HL-60 (cell line): ENCODE data around the gene ACTR5.

ENCODE experiments used
- DNase-seq, 2 experiments: peaks; one replicate each; pipeline ENCODE4 v3.0.0-alpha.2; 2010 to 2020; ENCODE audit warnings: low read depth in 1 of 2, low spot score in 1 of 2
- H3K27ac ChIP-seq: fragments of 250-450 bp; sonication (Bioruptor Pico); replicated peaks from 2 replicates; pipeline ENCODE4 v1.5.1; 2020; ENCODE audit warnings: mild to moderate bottlenecking, moderate library complexity
- H3K27me3 ChIP-seq: fragments of 250-450 bp; sonication (Bioruptor Pico); 2 replicates; pipeline ENCODE4 v1.5.1; 2021; ENCODE audit warnings: mild to moderate bottlenecking, moderate library complexity; ENCODE audit not compliant: insufficient read depth, poor library complexity, severe bottlenecking
- H3K4me3 ChIP-seq: replicated peaks from 2 replicates; pipeline ENCODE4 v1.5.1; 2011; ENCODE audit warnings: mild to moderate bottlenecking, control low read depth, low read length; ENCODE audit not compliant: insufficient read depth
- CTCF ChIP-seq: IDR thresholded peaks from one replicate; pipeline ENCODE4 v1.5.1; 2011; ENCODE audit warnings: low read length, control low read depth, inconsistent platforms; ENCODE audit not compliant: insufficient read depth
- GABPA ChIP-seq: IDR thresholded peaks from 2 replicates; pipeline ENCODE4 v1.6.1; 2012; ENCODE audit warnings: low read depth
- POLR2AphosphoS5 ChIP-seq: IDR thresholded peaks from 2 replicates; pipeline ENCODE4 v1.6.1; 2012; ENCODE audit warnings: low read depth
- SPI1 ChIP-seq: IDR thresholded peaks from 2 replicates; pipeline ENCODE4 v1.6.1; 2012; ENCODE audit warnings: low read depth, mild to moderate bottlenecking, borderline replicate concordance
- TF ChIP-seq, protein P1 (sequence below): IDR thresholded peaks from 2 replicates; pipeline ENCODE4 v1.6.1; 2012; ENCODE audit warnings: low read depth; ENCODE audit not compliant: insufficient replicate concordance

ACTR5 gene

DNA sequence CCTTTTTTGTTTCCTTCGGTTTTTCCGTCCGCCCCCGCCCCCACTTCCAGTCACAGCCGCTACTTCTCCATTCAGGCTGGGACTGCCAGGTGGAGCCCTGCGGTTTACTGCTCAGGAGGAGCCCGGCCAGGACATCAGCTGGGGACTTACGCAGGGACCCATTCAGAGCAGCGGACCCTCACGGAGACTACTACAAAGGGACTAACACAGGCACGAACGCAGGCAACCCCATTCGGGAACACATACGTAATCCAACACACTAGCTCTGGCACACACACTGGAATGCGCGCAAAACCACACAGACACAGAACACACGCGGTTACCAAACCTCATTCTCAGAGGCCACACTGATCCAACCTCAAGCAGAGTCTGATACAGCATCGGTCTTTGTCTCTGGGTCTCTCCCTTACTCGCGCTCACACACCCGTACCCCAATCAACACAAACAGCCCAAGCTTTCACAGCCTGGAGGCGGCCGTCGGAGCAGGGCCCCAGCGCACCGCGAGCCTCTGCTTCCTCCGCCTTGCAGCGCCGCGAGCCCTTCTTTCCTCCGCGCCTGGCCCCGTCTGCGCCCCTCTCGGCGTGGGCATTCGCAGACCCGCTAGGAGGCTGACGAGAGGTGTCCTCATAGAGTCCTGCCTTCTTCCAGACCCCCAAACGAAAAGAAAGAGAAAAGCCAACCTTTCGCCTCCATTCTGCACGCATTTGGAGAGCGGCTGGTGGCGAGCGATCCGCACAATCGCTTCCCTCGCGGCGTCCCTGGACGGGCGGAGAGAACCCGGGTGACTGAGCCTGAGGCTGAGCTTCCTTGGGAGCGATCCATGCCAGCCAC, 25.0 kb upstream of the ACTR5 start:
- Histone ChIP-seq H3K27me3 (peaks cover 62% of the 10 kb centered on the region), H3K27ac (no peak overlapping the region), H3K4me3 (no peak overlapping the region)
- DNase-seq = peak in 1 of 2 experiments; percentile 56
- TF ChIP-seq CTCF = no peak
- TF ChIP-seq POLR2AphosphoS5 = no peak
- TF ChIP-seq, protein P1, sequence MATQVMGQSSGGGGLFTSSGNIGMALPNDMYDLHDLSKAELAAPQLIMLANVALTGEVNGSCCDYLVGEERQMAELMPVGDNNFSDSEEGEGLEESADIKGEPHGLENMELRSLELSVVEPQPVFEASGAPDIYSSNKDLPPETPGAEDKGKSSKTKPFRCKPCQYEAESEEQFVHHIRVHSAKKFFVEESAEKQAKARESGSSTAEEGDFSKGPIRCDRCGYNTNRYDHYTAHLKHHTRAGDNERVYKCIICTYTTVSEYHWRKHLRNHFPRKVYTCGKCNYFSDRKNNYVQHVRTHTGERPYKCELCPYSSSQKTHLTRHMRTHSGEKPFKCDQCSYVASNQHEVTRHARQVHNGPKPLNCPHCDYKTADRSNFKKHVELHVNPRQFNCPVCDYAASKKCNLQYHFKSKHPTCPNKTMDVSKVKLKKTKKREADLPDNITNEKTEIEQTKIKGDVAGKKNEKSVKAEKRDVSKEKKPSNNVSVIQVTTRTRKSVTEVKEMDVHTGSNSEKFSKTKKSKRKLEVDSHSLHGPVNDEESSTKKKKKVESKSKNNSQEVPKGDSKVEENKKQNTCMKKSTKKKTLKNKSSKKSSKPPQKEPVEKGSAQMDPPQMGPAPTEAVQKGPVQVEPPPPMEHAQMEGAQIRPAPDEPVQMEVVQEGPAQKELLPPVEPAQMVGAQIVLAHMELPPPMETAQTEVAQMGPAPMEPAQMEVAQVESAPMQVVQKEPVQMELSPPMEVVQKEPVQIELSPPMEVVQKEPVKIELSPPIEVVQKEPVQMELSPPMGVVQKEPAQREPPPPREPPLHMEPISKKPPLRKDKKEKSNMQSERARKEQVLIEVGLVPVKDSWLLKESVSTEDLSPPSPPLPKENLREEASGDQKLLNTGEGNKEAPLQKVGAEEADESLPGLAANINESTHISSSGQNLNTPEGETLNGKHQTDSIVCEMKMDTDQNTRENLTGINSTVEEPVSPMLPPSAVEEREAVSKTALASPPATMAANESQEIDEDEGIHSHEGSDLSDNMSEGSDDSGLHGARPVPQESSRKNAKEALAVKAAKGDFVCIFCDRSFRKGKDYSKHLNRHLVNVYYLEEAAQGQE = no peak
- no peak for TF ChIP-seq GABPA
- TF ChIP-seq SPI1 = peak; percentile 31; the same call in 1 of the 2 replicates

- TF ChIP-seq, protein P1 = no peak
- TF ChIP-seq POLR2AphosphoS5 = no peak
- no peak for TF ChIP-seq GABPA
- TF ChIP-seq CTCF = no peak
- TF ChIP-seq SPI1 = no peak
- H3K27ac ChIP-seq = no peak within 1 kb of the TSS
- no peak within 1 kb of the TSS for H3K4me3 ChIP-seq
- H3K27me3 ChIP-seq = peaks cover 70% of the 10 kb centered on the region
- DNase-seq = no peak
Observed at GRCh38 chr20:38723848-38724625, 24.2 kb upstream of the ACTR5 start, which contains the start of gene SLC32A1. Gene SLC32A1 (plus strand): TSS chr20:38724486. CDS start chr20:38724725, 239 bp downstream.

DNA sequence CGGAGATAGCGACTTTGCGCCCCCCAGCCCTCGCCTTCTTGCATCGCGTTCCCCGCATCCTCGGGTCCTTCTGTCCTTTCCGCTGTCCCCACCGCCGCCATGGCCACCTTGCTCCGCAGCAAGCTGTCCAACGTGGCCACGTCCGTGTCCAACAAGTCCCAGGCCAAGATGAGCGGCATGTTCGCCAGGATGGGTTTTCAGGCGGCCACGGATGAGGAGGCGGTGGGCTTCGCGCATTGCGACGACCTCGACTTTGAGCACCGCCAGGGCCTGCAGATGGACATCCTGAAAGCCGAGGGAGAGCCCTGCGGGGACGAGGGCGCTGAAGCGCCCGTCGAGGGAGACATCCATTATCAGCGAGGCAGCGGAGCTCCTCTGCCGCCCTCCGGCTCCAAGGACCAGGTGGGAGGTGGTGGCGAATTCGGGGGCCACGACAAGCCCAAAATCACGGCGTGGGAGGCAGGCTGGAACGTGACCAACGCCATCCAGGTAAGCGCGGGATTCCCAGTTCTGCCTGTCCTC, 23.6 kb upstream of the ACTR5 start:
- Histone ChIP-seq H3K27me3 (peaks cover 77% of the 10 kb centered on the region), H3K4me3 (no peak overlapping the region), H3K27ac (no peak overlapping the region)
- DNase-seq = no peak
- TF ChIP-seq, protein P1 = no peak
